GM10266 (cell line): ENCODE measurements around the gene CEMIP.

ENCODE experiments used
- DNase-seq: peaks from one replicate; pipeline ENCODE4 v3.0.0; 2012; ENCODE audit errors: extremely low spot score
- TF ChIP-seq, protein P1 (sequence below): IDR thresholded peaks from 2 replicates; pipeline ENCODE4 v1.5.1; 2012; ENCODE audit warnings: mild to moderate bottlenecking, low read depth; ENCODE audit not compliant: control insufficient read depth, insufficient read depth; ENCODE audit errors: missing control alignments

The CEMIP gene

DNA sequence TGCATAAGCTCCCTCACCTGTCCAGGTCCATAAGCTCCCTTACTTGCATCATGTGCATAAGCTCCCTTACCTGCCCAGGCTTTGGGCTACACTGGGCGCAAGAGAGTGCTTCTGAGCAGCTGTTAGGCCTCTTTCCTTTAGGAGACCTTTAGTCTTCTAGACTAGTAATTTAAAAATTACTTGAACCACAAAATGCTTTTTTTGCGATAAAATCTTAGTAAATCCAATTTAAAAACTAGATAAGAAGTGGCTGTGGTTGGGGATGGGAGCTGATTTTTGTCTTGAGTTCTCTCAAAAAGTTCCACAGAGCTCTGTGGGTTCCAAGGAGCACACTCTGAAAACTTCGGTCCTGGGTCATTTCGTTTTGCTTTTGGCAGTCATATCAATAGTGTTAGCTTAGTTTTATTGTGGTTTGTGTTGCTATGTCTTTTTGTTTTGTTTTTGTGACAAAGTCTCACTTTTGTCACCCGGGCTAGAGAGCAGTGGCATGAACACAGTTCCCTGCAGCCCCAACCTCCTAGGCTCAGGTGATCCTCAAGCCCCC is 6.7 kb downstream of the CEMIP start:
- TF ChIP-seq, protein P1, sequence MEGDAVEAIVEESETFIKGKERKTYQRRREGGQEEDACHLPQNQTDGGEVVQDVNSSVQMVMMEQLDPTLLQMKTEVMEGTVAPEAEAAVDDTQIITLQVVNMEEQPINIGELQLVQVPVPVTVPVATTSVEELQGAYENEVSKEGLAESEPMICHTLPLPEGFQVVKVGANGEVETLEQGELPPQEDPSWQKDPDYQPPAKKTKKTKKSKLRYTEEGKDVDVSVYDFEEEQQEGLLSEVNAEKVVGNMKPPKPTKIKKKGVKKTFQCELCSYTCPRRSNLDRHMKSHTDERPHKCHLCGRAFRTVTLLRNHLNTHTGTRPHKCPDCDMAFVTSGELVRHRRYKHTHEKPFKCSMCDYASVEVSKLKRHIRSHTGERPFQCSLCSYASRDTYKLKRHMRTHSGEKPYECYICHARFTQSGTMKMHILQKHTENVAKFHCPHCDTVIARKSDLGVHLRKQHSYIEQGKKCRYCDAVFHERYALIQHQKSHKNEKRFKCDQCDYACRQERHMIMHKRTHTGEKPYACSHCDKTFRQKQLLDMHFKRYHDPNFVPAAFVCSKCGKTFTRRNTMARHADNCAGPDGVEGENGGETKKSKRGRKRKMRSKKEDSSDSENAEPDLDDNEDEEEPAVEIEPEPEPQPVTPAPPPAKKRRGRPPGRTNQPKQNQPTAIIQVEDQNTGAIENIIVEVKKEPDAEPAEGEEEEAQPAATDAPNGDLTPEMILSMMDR: no peak
- no peak for DNase-seq

DNA sequence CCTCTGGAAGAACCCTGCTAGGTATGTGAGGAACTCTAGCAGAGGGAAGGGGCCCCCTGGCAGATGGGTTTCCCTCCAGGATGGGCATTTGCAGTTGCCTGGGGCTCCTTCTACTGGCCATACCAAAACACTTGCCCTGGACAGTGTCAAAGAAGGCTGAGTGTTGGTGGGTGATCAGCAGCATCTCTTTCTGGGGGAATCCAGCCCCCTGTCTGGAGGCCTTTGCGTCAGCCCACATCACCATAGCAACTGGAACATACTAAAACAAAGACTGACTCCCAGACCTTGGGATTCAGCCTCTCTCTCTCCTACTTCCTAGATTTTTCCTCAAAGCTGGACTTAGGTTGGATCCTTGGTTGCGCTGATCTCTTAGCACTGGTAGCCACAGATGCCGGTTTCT is 8.1 kb downstream of the CEMIP start:
- DNase-seq: no peak
- TF ChIP-seq, protein P1: no peak

DNA sequence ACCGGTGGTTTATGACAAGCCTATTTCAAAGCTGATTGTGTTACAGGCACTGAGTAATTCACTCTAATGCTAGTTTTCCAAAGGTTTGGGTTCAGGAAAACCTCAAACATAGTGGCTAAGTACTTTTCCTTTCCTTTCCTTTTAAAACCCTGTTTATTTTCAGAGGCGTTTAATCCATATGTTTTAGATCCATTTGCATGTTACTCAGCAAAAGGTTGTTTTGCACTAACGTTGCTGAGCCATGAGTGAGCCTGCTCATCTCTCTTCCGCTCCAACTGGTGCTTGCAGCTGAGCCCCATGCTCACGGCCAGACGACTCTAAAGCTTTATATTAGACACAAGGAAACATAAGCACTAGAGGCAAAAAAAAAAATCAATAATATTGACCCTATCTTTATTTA is 9.4 kb downstream of the CEMIP start:
- DNase-seq: no peak
- TF ChIP-seq, protein P1: no peak

DNA sequence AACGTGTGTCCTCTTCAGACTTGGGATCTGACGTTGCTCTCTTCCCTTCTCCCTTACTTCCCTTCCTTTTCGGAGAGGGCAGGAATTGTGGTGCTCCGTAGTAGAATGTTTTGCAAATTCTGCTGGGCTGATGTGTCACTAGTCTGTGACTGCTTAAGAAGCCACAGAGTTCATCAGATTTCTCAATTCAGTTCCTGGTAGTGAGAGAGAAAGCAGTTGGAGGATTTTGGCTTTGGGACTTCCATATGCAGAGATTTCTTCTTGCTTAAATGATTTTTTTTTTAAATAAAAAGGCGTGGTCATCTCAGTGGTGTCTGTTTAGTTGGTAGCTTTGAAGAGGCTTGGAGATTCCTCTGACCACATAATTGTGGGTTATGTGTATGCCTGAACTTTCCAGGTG is 10.1 kb downstream of the CEMIP start:
- TF ChIP-seq, protein P1: no peak
- no peak for DNase-seq

DNA sequence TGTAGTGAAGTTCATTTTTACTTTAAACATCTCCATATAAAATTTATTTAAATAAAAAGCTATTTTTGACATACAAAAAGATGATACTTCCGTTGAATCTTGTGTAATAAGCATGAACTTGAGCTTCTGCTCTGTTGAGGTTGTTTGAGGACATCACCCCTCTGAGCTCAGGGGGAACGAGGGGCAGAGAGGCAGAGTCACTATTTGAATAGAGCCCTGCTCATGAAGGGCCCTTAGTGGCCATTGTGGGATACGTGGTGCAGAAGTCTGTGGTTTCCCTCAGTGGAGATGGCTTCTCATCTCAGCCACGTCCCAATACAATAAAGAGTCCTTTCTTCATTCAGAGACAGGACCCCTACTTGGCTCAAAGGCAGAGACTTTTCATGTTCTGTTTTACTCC is 10.6 kb downstream of the CEMIP start:
- TF ChIP-seq, protein P1: no peak
- DNase-seq: no peak

DNA sequence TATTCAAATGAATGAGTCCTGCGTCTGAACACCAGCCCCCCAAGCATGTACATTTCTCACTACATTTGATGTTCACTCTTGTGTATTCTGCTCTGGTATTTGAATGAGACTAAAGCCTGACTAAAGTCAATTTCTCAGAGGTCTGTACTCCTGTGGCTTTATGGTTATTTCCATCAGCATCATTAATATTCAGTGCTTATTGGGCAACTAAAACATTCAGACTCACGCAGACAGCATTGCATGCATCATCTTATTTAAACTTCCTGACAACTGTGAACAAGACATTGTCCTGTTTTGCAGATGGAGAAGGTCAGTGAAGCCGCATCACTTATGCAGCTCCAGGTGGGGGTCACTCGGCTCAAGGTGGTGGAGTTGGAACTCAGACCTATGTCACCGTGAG is 11.1 kb downstream of the CEMIP start:
- TF ChIP-seq, protein P1: no peak
- no peak for DNase-seq

DNA sequence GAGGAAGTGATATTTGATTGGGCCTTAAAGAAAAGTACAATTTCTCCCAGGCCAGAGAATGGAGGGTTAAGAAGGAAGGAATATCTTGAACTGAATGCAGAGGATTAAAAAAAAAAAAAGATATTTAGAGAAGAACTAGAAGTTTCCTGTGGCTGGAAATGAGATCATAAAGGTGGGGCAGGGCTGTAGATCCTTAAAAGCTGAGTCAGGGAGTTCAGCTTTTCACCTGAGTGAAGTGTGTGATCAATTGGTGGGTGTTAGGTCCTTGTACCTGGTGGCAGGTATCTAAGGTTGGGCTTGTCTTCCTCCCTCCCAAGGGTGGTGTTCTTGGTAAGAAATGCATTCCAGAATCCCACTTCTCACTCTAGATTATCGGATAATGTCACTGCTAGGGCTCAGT is 11.8 kb downstream of the CEMIP start:
- DNase-seq: no peak

More for the DNA sequence above, 11.8 kb downstream of the CEMIP start:
- TF ChIP-seq, protein P1: no peak
